OCI-LY3 (cell line): ENCODE results near the gene SDK1.

Source experiments
- CTCF ChIP-seq: fragments of 200-600, 300-600 bp; sonication (generic); IDR thresholded peaks from 2 replicates; pipeline ENCODE4 v1.5.1; 2014; ENCODE audit warnings: antibody characterized with exemption, low read length, low read depth
- EZH2phosphoT487 ChIP-seq: fragments of 200-600 bp; shearing (Covaris generic); IDR thresholded peaks from 2 replicates; pipeline ENCODE4 v1.6.1; 2018; ENCODE audit warnings: antibody characterized with exemption, mixed run types, low read depth

GRCh38 chr7:3971323-3971722 is 670.3 kb downstream of the SDK1 start:
- TF ChIP-seq CTCF (no peak), EZH2phosphoT487 (no peak)
